Left lung (tissue), 10 donors: ENCODE data around the gene RNASE8. TPM values are rescaled to one million over a fixed set of nuclear protein-coding genes. Genes with fewer than 3 reads are reported as not detected.
A peak's percentile ranks its signal among the peaks of the same experiment; 100 is the strongest.

Source experiments
- ATAC-seq: fragments of 200-7000 bp; cut with Tn5 transposase; one replicate; pipeline ENCODE4 v1.9.1; 2020; ENCODE audit warnings: moderate library complexity
- DNase-seq, 4 donors: peaks; one replicate each; pipeline ENCODE4 v3.0.0-alpha.2; 2013 to 2020
- H3K27ac ChIP-seq, 2 donors: fragments of 200-600 bp; sonication (generic) in 1 of 2; one replicate each; pipeline versions ENCODE4 v1.5.0 to v1.8.0; 2020 to 2021
- H3K27me3 ChIP-seq, 2 donors: fragments of 200-600 bp; sonication (generic) in 1 of 2; one replicate each; pipeline versions ENCODE4 v1.5.0 to v1.8.0; 2020 to 2021
- H3K36me3 ChIP-seq, 2 donors: fragments of 200-600 bp; sonication (generic) in 1 of 2; one replicate each; pipeline versions ENCODE4 v1.5.0 to v1.8.0; 2020 to 2021
- H3K4me1 ChIP-seq, 2 donors: fragments of 200-600 bp; one replicate each; pipeline ENCODE4 v1.8.0; 2021
- H3K4me3 ChIP-seq, 2 donors: fragments of 200-600 bp; sonication (generic) in 1 of 2; one replicate each; pipeline versions ENCODE4 v1.5.0 to v1.8.0; 2020 to 2021; ENCODE audit warnings: mild to moderate bottlenecking in 1 of 2
- H3K9me3 ChIP-seq, 2 donors: fragments of 200-600 bp; sonication (generic) in 1 of 2; one replicate each; pipeline versions ENCODE4 v1.5.0 to v1.8.0; 2020 to 2021
- CTCF ChIP-seq, 2 donors: fragments of 200-600 bp; sonication (generic) in 1 of 2; IDR thresholded peaks; one replicate each; pipeline versions ENCODE4 v1.5.0 to v1.8.0; 2021; ENCODE audit warnings: antibody characterized with exemption in 2 of 2
- intact Hi-C, 2 donors: fragments of 100-400 bp; cut with DNase I; formaldehyde crosslinking; loops; one replicate each; pipeline versions ENCODE4 v1.11.2 to v1.14.2; 2022
- polyA plus RNA-seq, 6 donors: library from polyadenylated mRNA; unstranded; fragments of 120-200 nt; gene quantifications; one replicate each; pipeline ENCODE4 v1.2.1, GENCODE V29; 2013; ENCODE audit not compliant: insufficient read length in 6 of 6
- total RNA-seq, 2 donors: library from RNA; stranded (reverse); fragmentation: NEBNext Ultra II Directional; extraction: Animal tissue kit (Norgen Biotek cat#: 25700); gene quantifications; one replicate each; pipeline ENCODE4 v1.2.1, GENCODE V29; 2021
- donor health status: DM: no; HTN: yes; CAD: no.
- donor health status: DM: no; HTN: no; CAD: no.

Gene RNASE8
- total and polyA plus RNA-seq, 8 donors, result 0.21 to 0.31 TPM; not detected in 6

GRCh38 chr14:21070083-21070609 is 12.5 kb downstream of the RNASE8 start, which contains the start of gene ARHGEF40:
Gene ARHGEF40, plus strand, starts transcription at chr14:21070304. Its CDS starts 93 bp downstream, at chr14:21070397.
- intact Hi-C loops, result no loop called here
- no peaks in the 10 kb centered on the region for H3K9me3 ChIP-seq
- peaks cover 4 to 32% of the 10 kb centered on the region in 2 donors for H3K27me3 ChIP-seq
- no peak for TF ChIP-seq CTCF (IDR thresholded peaks at IDR 0.05)
- DNase-seq (peak in 2 of 4 donors; percentile 78 to 91), ATAC-seq (peak; percentile 67)
- H3K36me3 ChIP-seq, result peaks cover 0 to 14% of the 10 kb centered on the region in 2 donors
- peak within 1 kb of the TSS; percentile 67 to 74 for H3K4me3 ChIP-seq
- H3K27ac ChIP-seq, result peak within 1 kb of the TSS; percentile 88 to 89
- H3K4me1 ChIP-seq, result peaks cover 17 to 44% of the 10 kb centered on the region in 2 donors

DNA sequence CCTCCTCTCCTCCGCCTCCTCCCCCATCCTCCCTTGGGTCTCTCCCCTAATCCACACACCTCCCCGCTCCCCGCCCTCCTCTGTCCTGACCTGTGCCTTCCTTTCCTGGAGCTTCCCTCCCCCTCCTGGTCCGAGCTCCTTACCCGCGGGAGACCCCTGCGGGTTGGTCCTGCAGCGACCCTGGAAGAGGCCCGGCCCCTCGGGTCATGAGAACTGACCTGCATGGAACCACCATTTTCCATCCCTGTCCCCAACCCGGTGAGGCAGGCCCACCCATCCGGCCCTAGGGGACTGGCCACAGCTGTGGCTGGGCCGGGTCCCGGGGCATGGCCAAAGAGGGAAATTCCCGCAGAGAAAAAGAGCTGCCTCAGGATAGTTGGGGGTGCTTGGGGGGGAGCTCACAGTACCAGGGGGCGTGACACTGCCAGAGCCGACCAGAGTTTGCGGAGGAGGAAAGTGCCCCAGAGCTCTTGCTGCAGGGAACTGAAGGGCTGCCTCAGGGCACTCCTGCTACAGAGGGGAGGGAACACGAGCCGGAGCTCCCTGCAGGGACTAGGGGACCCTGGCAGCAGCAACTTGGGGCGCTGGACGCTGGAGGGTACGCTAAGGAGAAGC is 13.1 kb downstream of the RNASE8 start:
- Histone ChIP-seq H3K27ac (peak overlapping the region; percentile 88 to 89), H3K4me1 (peaks cover 17 to 44% of the 10 kb centered on the region in 2 donors), H3K36me3 (peaks cover 0 to 20% of the 10 kb centered on the region in 2 donors), H3K9me3 (no peaks in the 10 kb centered on the region), H3K4me3 (peak overlapping the region; percentile 67 to 74), H3K27me3 (peaks cover 4 to 32% of the 10 kb centered on the region in 2 donors)
- DNase-seq, result peak in 3 of 4 donors; percentile 56 to 82 (median 60)
- no peak for TF ChIP-seq CTCF (IDR thresholded peaks at IDR 0.05)
- peak; percentile 48 for ATAC-seq
- intact Hi-C loops, result no loop called here

DNA sequence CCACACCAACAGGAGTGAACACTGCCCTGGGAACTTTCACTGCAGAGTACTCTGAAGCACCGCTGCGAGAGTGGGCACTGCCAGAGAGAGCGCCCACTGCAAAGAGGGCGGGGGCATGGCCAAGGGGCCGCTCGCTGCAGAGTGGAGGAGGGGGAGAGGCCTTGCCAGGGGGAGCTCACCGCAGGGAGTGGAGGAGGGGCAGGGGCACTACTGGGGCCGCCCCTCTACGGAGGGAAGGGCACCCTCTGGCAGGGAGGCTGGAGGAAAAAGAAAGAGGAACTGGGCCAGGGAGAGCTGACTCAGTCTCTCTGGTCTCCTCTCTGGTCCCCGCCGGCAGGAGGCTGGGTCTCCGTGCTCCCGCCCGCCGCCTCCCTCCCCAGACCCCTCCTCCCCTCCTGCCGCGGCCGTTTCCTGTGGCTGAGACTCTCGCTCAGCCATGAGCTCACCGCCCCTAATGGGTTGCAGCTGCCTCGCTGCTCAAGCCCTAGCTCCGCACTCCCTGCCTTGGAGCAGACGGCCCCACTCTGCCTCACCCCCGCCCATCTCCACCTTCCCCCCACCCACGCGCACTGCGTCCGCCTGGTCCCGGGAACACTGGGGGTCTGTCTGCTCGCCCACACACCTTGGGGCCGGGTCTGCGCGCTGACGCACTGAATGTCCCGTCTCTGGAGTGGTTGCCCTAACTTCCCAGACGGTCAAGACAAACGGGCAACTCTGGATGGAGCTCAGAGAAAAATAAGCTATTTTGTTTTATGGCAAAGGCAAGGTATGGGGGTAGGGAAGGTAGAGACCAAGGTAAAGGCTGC is 13.8 kb downstream of the RNASE8 start:
- peaks cover 4 to 32% of the 10 kb centered on the region in 2 donors for H3K27me3 ChIP-seq
- no peak for TF ChIP-seq CTCF (IDR thresholded peaks at IDR 0.05)
- peak overlapping the region; percentile 67 to 74 for H3K4me3 ChIP-seq
- H3K27ac ChIP-seq, result peak overlapping the region; percentile 88 to 89
- H3K36me3 ChIP-seq, result peaks cover 0 to 27% of the 10 kb centered on the region in 2 donors
- peak; percentile 89 to 96 (median 94) for DNase-seq
- ATAC-seq, result peak; percentile 70
- intact Hi-C loops, result no loop called here
- no peaks in the 10 kb centered on the region for H3K9me3 ChIP-seq
- peaks cover 17 to 44% of the 10 kb centered on the region in 2 donors for H3K4me1 ChIP-seq

GRCh38 chr14:21072031-21072473 is 14.4 kb downstream of the RNASE8 start:
- peak overlapping the region in 1 of 2 donors; percentile 67 for H3K4me3 ChIP-seq
- H3K36me3 ChIP-seq, result peaks cover 0 to 31% of the 10 kb centered on the region in 2 donors
- ATAC-seq (peak; percentile 2), DNase-seq (peak in 1 of 4 donors; percentile 40)
- H3K4me1 ChIP-seq, result peaks cover 17 to 44% of the 10 kb centered on the region in 2 donors
- H3K27me3 ChIP-seq, result peaks cover 4 to 29% of the 10 kb centered on the region in 2 donors
- H3K27ac ChIP-seq, result peak overlapping the region; percentile 88 to 89
- intact Hi-C loops, result no loop called here
- H3K9me3 ChIP-seq, result no peaks in the 10 kb centered on the region
- no peak for TF ChIP-seq CTCF (IDR thresholded peaks at IDR 0.05)
